Heart right ventricle (tissue), 16 donors: ENCODE results near the gene NTHL1. TPM values are rescaled to one million over a fixed set of nuclear protein-coding genes. Genes with fewer than 3 reads are reported as not detected.

Source experiments
- ATAC-seq, 8 donors: fragments of 200-7000 bp; cut with Tn5 transposase; one replicate each; pipeline ENCODE4 v1.9.1; 2020; ENCODE audit warnings: mild to moderate bottlenecking in 8 of 8, moderate library complexity in 8 of 8, moderate number of reproducible peaks in 1 of 8
- DNase-seq, 2 donors: peaks; one replicate each; pipeline ENCODE4 v3.0.0-alpha.2; 2020
- H3K27ac ChIP-seq, 10 donors: fragments of 200-600 bp; sonication (generic) in 2 of 10; one replicate each; pipeline versions ENCODE4 v1.5.0 to v1.8.0; 2020 to 2022; ENCODE audit warnings: mild to moderate bottlenecking in 3 of 10
- H3K27me3 ChIP-seq, 7 donors: fragments of 200-600 bp; one replicate each; pipeline ENCODE4 v1.8.0; 2021 to 2022; ENCODE audit warnings: mild to moderate bottlenecking in 2 of 7
- H3K36me3 ChIP-seq, 9 donors: fragments of 200-600 bp; sonication (generic) in 1 of 9; one replicate each; pipeline versions ENCODE4 v1.5.0 to v1.8.0; 2020 to 2022; ENCODE audit warnings: mild to moderate bottlenecking in 2 of 9
- H3K4me1 ChIP-seq, 9 donors: fragments of 200-600 bp; sonication (generic) in 1 of 9; one replicate each; pipeline versions ENCODE4 v1.5.0 to v1.8.0; 2020 to 2022; ENCODE audit warnings: mild to moderate bottlenecking in 4 of 9
- H3K4me3 ChIP-seq, 10 donors: fragments of 200-600 bp; sonication (generic) in 2 of 10; one replicate each; pipeline versions ENCODE4 v1.5.0 to v1.8.0; 2020 to 2022; ENCODE audit warnings: mild to moderate bottlenecking in 7 of 10, moderate library complexity in 2 of 10
- H3K9me3 ChIP-seq, 11 donors: fragments of 200-600 bp in 10 of 11; sonication (generic) in 2 of 11; one replicate each; pipeline versions ENCODE4 v1.5.0 to v1.8.0; 2013 to 2022; ENCODE audit warnings: mild to moderate bottlenecking in 2 of 11, control low read depth in 1 of 11, moderate library complexity in 1 of 11
- WGBS, 2 donors: extraction: QIAGEN DNeasy Blood & Tissue Kit; methylation state at CpG; one replicate each; pipeline ENCODE4 v1.1.7; 2013; ENCODE audit warnings: inconsistent platforms in 1 of 2; 5-methylcytosine and 5-hydroxymethylcytosine counted together
- intact Hi-C, 10 donors: fragments of 100-400 bp; cut with DNase I; formaldehyde crosslinking; loops; one replicate each; pipeline versions ENCODE4 v1.11.1 to v1.14.2; 2022
- polyA plus RNA-seq, 2 donors: library from polyadenylated mRNA; stranded (reverse); fragments of 200-250 nt; gene quantifications; one replicate each; pipeline ENCODE4 v1.2.3, GENCODE V29; 2013
- total RNA-seq, 10 donors: library from RNA; stranded (reverse); fragmentation: NEBNext Ultra II Directional in 3 of 10; extraction: Animal tissue kit (Norgen Biotek cat#: 25700) in 3 of 10; gene quantifications; one replicate each; pipeline versions ENCODE4 v1.2.1 to v1.2.4, GENCODE V29; 2021 to 2023
- TF ChIP-seq, protein P1 (sequence below), 9 donors: fragments of 200-600 bp; sonication (generic) in 2 of 9; IDR thresholded peaks; one replicate each; pipeline versions ENCODE4 v1.5.0 to v1.8.0; 2021 to 2022; ENCODE audit warnings: antibody characterized with exemption in 9 of 9, mild to moderate bottlenecking in 5 of 9, moderate library complexity in 1 of 9
- donor health status: Arrhythmogenic right ventricular cardiomyopathy.
- donor health status: ischemic (EF 13 %, LVEDD 7.1; RV severe dilation, severe dysfunction).
- donor health status: healthy with polysubstance abuse.
- donor health status: DM: no; HTN: yes; CAD: no.
- donor health status: DM: no; HTN: no; CAD: no.
- donor health status: ischemic (EF 25% LVEDD 6.9; RV normal size, moderate dysfunction).
- donor health status: ischemic (EF 25% LVEDD 5.7; RV mildly dilated, moderate dysfunction).
- donor health status: healthy.
- donor health status: DM: yes; HTN: yes; CAD: no.
- donor health status: Ischemic cardiomyopathy.
- donor health status: ischemic (EF 35%, LVEDD 5.7; RV mildly dilated, moderate dysfunction).
- donor health status: nonischemic (EF 11% LVEDD 7.7; RV severe dilation, severe dysfunction).
- donor health status: DM: yes; HTN: yes; CAD: no.
- donor health status: PGD.
- donor health status: ischemic (EF 29% LVEDD 5.4; RV normal size, mild dysfunction).
- donor health status: nonischemic (EF 23%, LVEDD 6.1; RV moderate dilation, normal function).

NTHL1 gene
- total and polyA plus RNA-seq, 12 donors: 9.8 to 51.9 (median 13.9) TPM

DNA sequence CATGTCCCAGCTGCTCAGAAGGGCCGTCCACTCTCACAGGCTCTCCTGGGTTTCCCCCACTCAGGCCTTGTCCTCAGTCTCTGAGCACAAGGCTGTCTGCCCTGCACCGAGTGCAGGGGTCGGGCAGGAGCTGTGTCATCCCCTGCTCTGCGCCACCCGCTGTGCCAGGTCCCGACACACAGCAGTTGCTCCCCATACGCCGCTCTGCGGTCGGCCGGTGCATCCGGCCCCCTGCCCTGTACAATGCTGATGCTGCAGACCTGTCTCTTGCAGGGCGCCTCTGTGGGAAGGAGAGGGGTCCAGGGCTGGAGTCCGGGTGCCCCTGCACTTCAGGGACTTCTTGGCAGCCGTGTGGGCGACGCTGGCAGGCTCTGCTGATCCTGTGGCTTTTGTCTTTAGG lies 6.3 kb upstream of the NTHL1 start:
- Histone ChIP-seq H3K36me3 (peaks cover 4 to 90% (median 37%) of the 10 kb centered on the region in 9 donors), H3K27me3 (no peaks in the 10 kb centered on the region), H3K4me1 (peaks cover 0 to 11% (median 4%) of the 10 kb centered on the region in 9 donors), H3K9me3 (no peaks in the 10 kb centered on the region), H3K27ac (no peak overlapping the region), H3K4me3 (no peak overlapping the region)
- ATAC-seq (no peak), DNase-seq (no peak)
- 96% methylated on average over 17 of the region's 17 CpGs for WGBS, 2 donors
- intact Hi-C loops: loop anchor here in 2 of 10 donors (5.0 kb wide), 1 partner anchor 33 kb away; no protein-coding TSS in a partner anchor
- TF ChIP-seq, protein P1, sequence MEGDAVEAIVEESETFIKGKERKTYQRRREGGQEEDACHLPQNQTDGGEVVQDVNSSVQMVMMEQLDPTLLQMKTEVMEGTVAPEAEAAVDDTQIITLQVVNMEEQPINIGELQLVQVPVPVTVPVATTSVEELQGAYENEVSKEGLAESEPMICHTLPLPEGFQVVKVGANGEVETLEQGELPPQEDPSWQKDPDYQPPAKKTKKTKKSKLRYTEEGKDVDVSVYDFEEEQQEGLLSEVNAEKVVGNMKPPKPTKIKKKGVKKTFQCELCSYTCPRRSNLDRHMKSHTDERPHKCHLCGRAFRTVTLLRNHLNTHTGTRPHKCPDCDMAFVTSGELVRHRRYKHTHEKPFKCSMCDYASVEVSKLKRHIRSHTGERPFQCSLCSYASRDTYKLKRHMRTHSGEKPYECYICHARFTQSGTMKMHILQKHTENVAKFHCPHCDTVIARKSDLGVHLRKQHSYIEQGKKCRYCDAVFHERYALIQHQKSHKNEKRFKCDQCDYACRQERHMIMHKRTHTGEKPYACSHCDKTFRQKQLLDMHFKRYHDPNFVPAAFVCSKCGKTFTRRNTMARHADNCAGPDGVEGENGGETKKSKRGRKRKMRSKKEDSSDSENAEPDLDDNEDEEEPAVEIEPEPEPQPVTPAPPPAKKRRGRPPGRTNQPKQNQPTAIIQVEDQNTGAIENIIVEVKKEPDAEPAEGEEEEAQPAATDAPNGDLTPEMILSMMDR (IDR thresholded peaks at IDR 0.05): no peak

DNA sequence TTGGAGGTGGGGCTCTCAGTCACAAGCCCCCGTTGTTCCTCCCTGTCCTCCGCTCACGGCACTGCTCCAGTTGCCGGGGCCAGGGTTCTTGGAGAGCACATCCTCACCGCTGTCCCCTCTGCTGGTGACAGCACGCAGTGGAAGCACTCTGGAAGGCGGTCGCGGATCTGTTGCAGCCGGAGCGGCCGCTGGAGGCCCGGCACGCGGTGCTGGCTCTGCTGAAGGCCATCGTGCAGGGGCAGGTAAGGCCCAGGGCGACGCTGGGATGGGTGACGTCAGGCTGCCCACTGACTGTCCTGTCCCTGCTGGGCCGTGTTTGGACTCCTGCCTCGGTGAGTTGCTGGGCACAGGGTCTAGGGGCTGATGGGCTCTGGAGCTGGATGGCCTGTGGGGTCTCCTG lies 5.6 kb upstream of the NTHL1 start:
- TF ChIP-seq, protein P1 (IDR thresholded peaks at IDR 0.05): no peak
- DNase-seq (no peak), ATAC-seq (no peak)
- H3K4me3 ChIP-seq: no peak overlapping the region
- H3K27ac ChIP-seq: no peak overlapping the region
- no peaks in the 10 kb centered on the region for H3K27me3 ChIP-seq
- peaks cover 4 to 84% (median 31%) of the 10 kb centered on the region in 9 donors for H3K36me3 ChIP-seq
- intact Hi-C loops: loop anchor here in 2 of 10 donors (5.0 kb wide), 1 partner anchor 34 kb away; no protein-coding TSS in a partner anchor
- H3K4me1 ChIP-seq: peaks cover 0 to 18% (median 11%) of the 10 kb centered on the region in 9 donors
- H3K9me3 ChIP-seq: no peaks in the 10 kb centered on the region
- WGBS, 2 donors: 96 to 97% methylated on average over 21 of the region's 21 CpGs

DNA sequence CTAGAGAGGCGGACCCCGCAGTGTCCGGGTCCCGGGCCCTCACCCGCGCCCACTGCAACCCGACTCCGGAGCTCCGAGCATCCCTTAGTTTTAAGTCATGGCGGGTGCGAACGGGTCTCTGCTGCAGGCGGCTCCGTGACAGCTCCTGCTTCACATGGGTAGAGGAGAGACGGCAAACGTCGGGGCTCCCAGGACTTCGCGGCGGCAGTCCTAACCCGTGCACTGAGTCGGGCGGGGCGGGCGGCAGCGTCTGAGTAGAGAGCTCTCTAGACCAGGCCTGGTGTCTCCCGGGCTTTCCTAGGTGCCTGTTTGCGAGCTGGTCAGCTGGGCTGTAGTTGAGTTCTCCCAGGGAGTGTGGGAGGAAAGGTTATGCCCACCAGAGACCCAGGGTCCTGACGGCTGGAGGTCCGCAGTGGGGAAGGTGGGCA lies 496 bp upstream of the NTHL1 start:
- TF ChIP-seq, protein P1 (IDR thresholded peaks at IDR 0.05): no peak
- Histone ChIP-seq H3K4me1 (peaks cover 13 to 58% (median 46%) of the 10 kb centered on the region in 9 donors), H3K27me3 (no peaks in the 10 kb centered on the region), H3K9me3 (no peaks in the 10 kb centered on the region), H3K27ac (peak overlapping the region; percentile 64 to 96 (median 84)), H3K36me3 (peaks cover 0 to 35% (median 12%) of the 10 kb centered on the region in 9 donors), H3K4me3 (peak overlapping the region; percentile 51 to 97 (median 88))
- no peak for DNase-seq
- intact Hi-C loops: no loop called here
- ATAC-seq: peak in 3 of 8 donors; percentile 0 to 1 (median 1)
- 1 to 2% methylated on average over 30 of the region's 30 CpGs for WGBS, 2 donors

DNA sequence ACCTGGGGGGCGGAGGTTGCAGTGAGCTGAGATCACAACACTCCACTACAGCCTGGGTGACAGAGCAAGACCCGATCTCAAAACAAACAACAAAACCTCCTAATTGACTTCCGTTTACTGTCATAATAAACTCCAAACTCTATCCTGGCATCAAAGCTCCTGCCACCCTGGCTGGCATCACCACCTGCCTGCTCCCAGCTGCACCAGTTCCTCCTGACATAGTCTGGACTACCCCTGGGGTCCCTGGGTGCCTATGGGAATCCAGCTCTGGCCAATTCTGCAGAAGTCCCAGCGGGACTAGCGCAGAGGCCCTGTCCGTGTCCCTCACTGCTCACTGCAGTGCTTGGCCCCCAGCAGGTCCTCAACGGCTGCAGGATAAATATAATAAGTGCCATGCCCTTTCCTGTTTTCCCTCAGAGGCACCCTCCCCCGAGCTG lies 723 bp downstream of the NTHL1 start:
- Histone ChIP-seq H3K9me3 (no peaks in the 10 kb centered on the region), H3K27ac (peak overlapping the region; percentile 64 to 96 (median 84)), H3K4me3 (peak overlapping the region; percentile 51 to 97 (median 88)), H3K36me3 (peaks cover 0 to 25% (median 11%) of the 10 kb centered on the region in 9 donors), H3K27me3 (no peaks in the 10 kb centered on the region), H3K4me1 (peaks cover 21 to 70% (median 56%) of the 10 kb centered on the region in 9 donors)
- DNase-seq (no peak), ATAC-seq (no peak)
- WGBS, 2 donors: 18 to 21% methylated on average over 8 of the region's 8 CpGs
- intact Hi-C loops: loop anchor here in 2 of 10 donors (1.0 to 2.0 kb wide), 2 partner anchors 24 kb away; no protein-coding TSS in a partner anchor
- TF ChIP-seq, protein P1 (IDR thresholded peaks at IDR 0.05): no peak
